ENCODE measurements around the gene REV1.

GRCh38 chr2:99439971-99440505 is 49.8 kb downstream of the REV1 start:
- TF ChIP-seq, protein P1, sequence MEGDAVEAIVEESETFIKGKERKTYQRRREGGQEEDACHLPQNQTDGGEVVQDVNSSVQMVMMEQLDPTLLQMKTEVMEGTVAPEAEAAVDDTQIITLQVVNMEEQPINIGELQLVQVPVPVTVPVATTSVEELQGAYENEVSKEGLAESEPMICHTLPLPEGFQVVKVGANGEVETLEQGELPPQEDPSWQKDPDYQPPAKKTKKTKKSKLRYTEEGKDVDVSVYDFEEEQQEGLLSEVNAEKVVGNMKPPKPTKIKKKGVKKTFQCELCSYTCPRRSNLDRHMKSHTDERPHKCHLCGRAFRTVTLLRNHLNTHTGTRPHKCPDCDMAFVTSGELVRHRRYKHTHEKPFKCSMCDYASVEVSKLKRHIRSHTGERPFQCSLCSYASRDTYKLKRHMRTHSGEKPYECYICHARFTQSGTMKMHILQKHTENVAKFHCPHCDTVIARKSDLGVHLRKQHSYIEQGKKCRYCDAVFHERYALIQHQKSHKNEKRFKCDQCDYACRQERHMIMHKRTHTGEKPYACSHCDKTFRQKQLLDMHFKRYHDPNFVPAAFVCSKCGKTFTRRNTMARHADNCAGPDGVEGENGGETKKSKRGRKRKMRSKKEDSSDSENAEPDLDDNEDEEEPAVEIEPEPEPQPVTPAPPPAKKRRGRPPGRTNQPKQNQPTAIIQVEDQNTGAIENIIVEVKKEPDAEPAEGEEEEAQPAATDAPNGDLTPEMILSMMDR (conservative IDR thresholded peaks at IDR 0.05; ENCODE audit: low read length) = no peak
- TF ChIP-seq EZH2phosphoT487 (IDR thresholded peaks at IDR 0.05; ENCODE audit: borderline replicate concordance, low read depth, low read length) = no peak
